Cardiac muscle cell (in vitro differentiated cells and primary cell): ENCODE measurements around the gene RAB3C. TPM values are rescaled to one million over a fixed set of nuclear protein-coding genes. Genes with fewer than 3 reads are reported as not detected.

Source experiments
- DNase-seq, 2 donors: peaks; one replicate each; pipeline versions ENCODE4 v3.0.0 to v3.0.0-alpha.2; 2010 to 2017; ENCODE audit warnings: low read depth in 1 of 2, low spot score in 1 of 2
- H3K27ac ChIP-seq: fragments of 200-600 bp; sonication (generic); 2 replicates; pipeline ENCODE4 v1.5.1; 2016
- H3K27me3 ChIP-seq: fragments of 200-600 bp; sonication (generic); 2 replicates; pipeline ENCODE4 v1.6.0; 2016; ENCODE audit warnings: control low read depth
- H3K36me3 ChIP-seq: fragments of 200-600 bp; sonication (generic); 2 replicates; pipeline ENCODE4 v1.5.1; 2016; ENCODE audit warnings: control low read depth
- H3K4me1 ChIP-seq: fragments of 200-600 bp; sonication (generic); 2 replicates; pipeline ENCODE4 v1.8.1; 2017; ENCODE audit warnings: low read depth, mild to moderate bottlenecking, mixed run types
- H3K4me3 ChIP-seq: fragments of 200-600 bp; sonication (generic); 2 replicates; pipeline ENCODE4 v1.5.1; 2016; ENCODE audit warnings: mild to moderate bottlenecking
- H3K9me3 ChIP-seq: fragments of 200-600 bp; sonication (generic); 2 replicates; pipeline ENCODE4 v1.5.1; 2017; ENCODE audit warnings: low read depth, mild to moderate bottlenecking, control low read depth
- polyA plus RNA-seq: library from polyadenylated mRNA; unstranded; fragments of >200 nt; fragmentation: Nextera tagmentation; extraction: Ambion mirVana; gene quantifications from 2 replicates; pipeline ENCODE4 v1.2.1, GENCODE V29; 2016
- total RNA-seq: library from RNA; depleted of rRNA; stranded (reverse); fragments of >200 nt; gene quantifications from 2 replicates; pipeline ENCODE4 v1.2.3, GENCODE V29; 2016
- TF ChIP-seq, protein P1 (sequence below): IDR thresholded peaks from 2 replicates; pipeline ENCODE4 v1.5.1; 2012; ENCODE audit warnings: low read depth, mild to moderate bottlenecking, low read length

Gene RAB3C
- total and polyA plus RNA-seq, 2 experiments from 2014 or later, result 0.69 to 1.1 TPM

DNA sequence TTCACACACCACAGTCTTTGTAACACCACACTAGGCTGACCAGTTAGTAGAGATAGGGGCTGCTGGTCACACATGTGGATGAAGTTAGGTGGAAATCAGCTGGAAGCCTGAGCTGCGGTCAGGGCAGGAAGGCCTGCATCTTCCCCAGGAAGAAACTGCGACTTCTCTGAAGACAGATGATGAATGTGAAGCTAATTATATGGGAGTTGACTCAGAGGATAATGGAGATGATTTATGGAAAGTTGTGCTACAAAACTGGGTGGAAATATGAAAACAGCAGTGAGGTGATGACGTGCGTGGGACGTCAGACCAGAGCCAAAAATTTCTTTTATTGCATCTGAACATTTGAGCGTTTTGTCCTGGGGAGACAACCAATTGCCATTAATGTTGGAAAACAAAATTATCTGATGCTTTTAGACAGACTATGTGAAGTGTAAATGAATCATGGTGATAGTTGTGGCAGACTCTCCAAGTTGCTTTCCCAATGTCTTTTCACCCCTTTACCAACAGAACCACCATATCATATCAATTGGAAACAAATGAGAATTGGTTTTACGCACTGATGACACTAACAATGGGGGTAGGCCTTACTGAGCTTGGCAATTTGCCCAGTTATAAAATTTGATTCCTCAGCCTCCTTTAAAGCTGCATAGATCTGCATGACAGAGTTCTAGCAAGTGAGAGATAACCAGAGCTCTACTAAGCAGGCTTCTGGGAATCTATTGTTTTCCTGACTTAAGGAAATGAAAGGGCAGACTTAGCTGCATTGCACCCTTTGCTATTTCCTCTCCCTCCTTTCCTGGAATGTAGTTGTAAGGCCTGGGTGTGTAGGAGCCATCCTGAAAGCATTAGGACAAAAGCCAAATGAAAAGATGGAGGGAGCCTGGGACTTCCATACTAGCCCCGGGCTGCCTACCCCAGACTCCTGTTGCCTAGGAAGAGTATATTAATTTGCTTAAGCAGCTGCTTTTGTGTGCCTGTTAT, 84.0 kb downstream of the RAB3C start:
- H3K36me3 ChIP-seq, result no peaks in the 10 kb centered on the region
- H3K27me3 ChIP-seq, result no peaks in the 10 kb centered on the region
- H3K4me1 ChIP-seq, result no peaks in the 10 kb centered on the region
- no peaks in the 10 kb centered on the region for H3K9me3 ChIP-seq
- TF ChIP-seq, protein P1, sequence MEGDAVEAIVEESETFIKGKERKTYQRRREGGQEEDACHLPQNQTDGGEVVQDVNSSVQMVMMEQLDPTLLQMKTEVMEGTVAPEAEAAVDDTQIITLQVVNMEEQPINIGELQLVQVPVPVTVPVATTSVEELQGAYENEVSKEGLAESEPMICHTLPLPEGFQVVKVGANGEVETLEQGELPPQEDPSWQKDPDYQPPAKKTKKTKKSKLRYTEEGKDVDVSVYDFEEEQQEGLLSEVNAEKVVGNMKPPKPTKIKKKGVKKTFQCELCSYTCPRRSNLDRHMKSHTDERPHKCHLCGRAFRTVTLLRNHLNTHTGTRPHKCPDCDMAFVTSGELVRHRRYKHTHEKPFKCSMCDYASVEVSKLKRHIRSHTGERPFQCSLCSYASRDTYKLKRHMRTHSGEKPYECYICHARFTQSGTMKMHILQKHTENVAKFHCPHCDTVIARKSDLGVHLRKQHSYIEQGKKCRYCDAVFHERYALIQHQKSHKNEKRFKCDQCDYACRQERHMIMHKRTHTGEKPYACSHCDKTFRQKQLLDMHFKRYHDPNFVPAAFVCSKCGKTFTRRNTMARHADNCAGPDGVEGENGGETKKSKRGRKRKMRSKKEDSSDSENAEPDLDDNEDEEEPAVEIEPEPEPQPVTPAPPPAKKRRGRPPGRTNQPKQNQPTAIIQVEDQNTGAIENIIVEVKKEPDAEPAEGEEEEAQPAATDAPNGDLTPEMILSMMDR, result no peak
- H3K4me3 ChIP-seq, result no peak overlapping the region
- peak in 1 of 2 donors; percentile 64 for DNase-seq
- H3K27ac ChIP-seq, result no peak overlapping the region

DNA sequence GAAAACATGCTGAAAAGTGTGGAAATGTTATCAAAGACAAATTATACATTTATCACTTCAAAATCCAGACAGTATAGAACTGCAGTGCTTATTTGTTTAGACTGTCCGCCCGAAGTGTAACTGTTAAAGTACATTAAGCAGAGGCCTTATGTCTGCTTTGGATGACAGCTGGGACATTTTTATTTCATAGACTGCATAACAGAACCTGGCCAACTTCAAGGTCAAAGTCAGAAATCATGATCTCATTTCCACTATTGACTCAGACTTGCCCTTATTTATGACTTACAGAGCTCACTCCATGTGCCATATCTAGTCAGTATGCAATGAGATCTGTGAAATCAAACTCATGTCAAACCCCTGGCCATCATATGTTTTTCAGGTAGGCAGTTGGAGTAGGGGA, 87.7 kb downstream of the RAB3C start:
- Histone ChIP-seq H3K9me3 (no peaks in the 10 kb centered on the region), H3K27me3 (no peaks in the 10 kb centered on the region), H3K36me3 (no peaks in the 10 kb centered on the region), H3K4me1 (no peaks in the 10 kb centered on the region), H3K4me3 (no peak overlapping the region), H3K27ac (no peak overlapping the region)
- no peak for DNase-seq
- TF ChIP-seq, protein P1, result no peak

DNA sequence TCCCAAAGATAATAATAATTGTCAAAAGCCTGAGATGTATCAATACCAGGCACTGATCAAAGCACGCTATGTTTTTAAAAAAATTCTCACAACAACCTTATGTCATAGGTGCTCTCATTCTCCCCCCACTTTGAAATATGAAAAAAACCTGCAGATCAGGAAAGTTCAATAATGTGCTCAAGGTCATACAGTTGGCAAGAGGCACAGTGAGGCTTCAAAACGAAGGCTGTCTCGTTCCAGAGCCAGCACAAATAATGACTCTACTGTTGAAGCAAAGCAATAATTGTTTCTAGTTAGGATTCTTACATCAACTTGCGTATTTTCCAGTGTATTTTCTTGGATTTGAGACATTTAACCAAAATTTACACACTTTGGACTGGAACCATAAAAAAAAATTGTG, 88.3 kb downstream of the RAB3C start:
- no peaks in the 10 kb centered on the region for H3K27me3 ChIP-seq
- no peaks in the 10 kb centered on the region for H3K36me3 ChIP-seq
- no peak overlapping the region for H3K27ac ChIP-seq
- no peak for DNase-seq
- H3K4me1 ChIP-seq, result no peaks in the 10 kb centered on the region
- H3K9me3 ChIP-seq, result no peaks in the 10 kb centered on the region
- no peak overlapping the region for H3K4me3 ChIP-seq
- TF ChIP-seq, protein P1, result no peak

DNA sequence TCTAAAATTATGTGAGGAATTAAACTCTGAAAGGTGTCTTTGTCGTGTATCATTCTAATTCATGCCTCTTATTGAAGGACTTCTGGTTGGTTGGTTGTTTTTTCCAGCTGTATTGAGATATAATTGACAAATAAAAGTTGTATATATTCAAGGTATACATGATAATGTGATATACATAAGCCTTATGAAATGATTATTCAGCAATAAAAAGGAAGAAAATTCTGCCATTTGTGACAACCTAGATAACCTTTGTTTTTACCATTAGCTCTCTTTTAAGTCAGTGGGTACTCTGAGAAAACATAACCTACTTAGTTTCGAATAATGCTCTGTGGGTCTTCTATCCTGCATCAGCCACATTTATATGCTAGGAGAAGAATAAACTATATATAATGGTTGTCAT, 89.6 kb downstream of the RAB3C start:
- Histone ChIP-seq H3K27me3 (no peaks in the 10 kb centered on the region), H3K36me3 (no peaks in the 10 kb centered on the region), H3K27ac (no peak overlapping the region), H3K4me1 (no peaks in the 10 kb centered on the region), H3K9me3 (no peaks in the 10 kb centered on the region), H3K4me3 (no peak overlapping the region)
- TF ChIP-seq, protein P1, result no peak
- DNase-seq, result no peak

DNA sequence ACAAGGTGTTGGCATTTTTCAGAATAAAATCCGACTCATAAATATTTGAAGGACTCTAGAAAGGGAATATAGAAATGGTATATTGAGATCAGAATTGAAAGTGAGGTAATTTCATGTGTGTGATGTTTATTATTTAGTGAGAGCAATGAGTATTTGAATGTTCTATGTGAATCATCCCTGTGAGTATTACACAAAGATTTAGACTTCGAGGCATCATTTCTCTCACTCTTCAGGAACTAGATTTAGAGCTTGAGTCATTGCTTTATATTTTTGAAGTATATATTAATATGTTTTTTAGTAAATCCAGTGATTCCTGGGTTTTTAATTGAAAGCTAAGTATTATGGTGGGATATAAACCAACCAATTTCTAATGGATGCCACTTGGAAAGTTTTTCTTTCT, 91.2 kb downstream of the RAB3C start:
- Histone ChIP-seq H3K36me3 (no peaks in the 10 kb centered on the region), H3K27ac (no peak overlapping the region), H3K4me1 (no peaks in the 10 kb centered on the region), H3K27me3 (no peaks in the 10 kb centered on the region), H3K9me3 (no peaks in the 10 kb centered on the region), H3K4me3 (no peak overlapping the region)
- TF ChIP-seq, protein P1, result no peak
- DNase-seq, result no peak
